ENCODE data around the gene MR1.

DNA sequence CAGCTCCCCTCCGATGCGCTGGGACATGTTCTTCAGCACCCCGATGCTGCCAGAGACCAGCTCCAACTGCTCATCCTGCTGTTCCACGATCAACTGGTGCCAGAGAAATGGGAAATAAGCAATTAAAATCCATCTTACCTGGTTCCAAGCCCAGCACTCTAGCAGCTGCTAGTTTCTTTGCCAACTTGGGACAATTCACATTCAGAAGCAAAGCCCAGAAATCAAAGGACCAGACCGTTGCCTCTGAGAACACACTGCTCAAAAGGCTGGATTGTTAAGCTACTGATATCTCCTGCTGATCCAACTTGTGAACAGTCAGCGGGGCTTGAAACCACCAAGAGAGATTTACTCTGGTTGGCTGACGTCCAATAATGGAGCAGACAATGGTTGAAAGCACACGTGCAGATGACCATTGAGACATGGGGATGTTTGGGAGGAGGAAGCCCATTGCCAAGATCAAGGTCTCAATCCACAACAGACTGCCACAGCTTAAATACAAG, 45.5 kb upstream of the MR1 start:
- TF ChIP-seq CTCF (IDR thresholded peaks at IDR 0.05) (no peak), POLR2A (IDR thresholded peaks at IDR 0.05) (no peak)
